Measurements from ENCODE around the gene ADGRV1.
"Not testable (repeated sequence)": the region's sequence is repeated elsewhere in the genome, so short reads cannot be mapped to it uniquely, and the experiment has no call there.

The ADGRV1 gene

DNA sequence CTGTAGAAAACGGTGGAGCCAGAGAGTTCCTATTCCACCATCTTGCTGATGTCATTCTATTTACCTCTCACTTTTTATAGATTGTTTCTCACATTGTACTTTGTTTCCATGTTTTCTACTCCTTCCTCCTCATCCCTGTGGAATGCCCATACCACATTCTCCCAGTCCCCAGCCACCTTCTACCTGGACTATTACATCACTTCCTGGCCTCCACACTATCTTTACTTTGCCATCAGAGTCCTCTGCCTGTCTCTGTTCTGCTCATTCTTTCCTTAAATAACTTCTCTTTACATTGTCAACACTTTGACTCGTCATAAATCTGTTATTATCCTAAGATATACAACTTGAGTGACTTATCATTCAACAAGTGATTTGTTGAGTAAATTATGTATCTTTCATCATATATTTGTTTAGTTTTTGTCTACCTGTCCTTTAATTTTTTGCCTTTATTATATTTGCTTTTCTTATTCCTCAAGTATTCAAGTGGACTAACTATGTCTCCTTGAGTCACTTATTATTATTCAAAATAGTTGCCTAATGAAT is 182.5 kb downstream of the ADGRV1 start:
- DNase-seq (ENCODE audit: low spot score): no peak

GRCh38 chr5:90746119-90746518 is 187.5 kb downstream of the ADGRV1 start:
- no peak for DNase-seq (ENCODE audit: low spot score)

- DNase-seq (ENCODE audit: low spot score): no peak
Measured at GRCh38 chr5:90747175-90747574, 188.6 kb downstream of the ADGRV1 start.

GRCh38 chr5:90747693-90748092 is 189.1 kb downstream of the ADGRV1 start:
- no peak for DNase-seq (ENCODE audit: low spot score)

- DNase-seq (ENCODE audit: low spot score): no peak
Measured at GRCh38 chr5:90759119-90759518, 200.5 kb downstream of the ADGRV1 start.

DNA sequence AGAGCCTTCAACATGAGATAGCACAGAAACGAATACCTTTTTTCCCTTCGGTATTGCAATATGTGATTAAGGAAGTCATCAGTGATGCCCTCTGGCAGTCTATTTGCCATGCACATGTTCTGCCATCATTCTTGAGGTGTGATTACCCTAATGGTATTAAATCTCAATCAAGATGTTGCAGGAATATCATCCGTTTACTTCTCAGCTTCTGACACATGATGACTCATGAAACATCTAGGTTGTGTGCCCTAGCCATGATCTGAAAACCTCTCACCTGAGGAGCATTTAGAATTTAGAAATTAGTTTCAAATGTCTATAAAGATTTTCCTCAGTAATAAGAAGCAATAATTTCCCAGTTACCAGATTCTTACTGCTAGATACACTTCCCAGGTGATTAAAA is 209.1 kb downstream of the ADGRV1 start:
- no peak for DNase-seq (ENCODE audit: low spot score)

DNA sequence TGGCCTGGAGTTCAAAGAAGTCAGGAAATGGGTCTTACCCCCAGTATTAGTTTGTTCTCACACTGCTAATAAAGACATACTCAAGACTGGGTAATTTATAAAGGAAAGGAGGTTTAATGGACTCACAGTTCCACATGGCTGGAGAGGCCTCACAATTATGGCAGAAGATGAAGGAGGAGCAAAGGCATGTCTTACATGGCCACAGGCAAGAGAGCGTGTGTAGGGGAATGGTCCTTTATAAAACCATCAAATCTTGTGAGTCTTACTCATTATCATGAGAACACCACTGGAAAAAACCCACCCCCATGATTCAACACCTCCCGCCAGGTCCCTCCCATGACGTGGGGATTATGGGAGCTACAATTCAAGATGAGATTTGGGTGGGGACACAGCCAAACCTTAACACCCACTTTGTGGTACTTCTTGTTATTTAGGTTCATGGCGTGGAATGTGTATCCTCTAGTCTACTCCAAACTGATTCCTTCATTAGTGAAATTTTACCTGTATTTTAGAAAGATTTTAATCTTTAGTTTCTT is 211.5 kb downstream of the ADGRV1 start:
- not testable (repeated sequence) for DNase-seq (ENCODE audit: low spot score)

- DNase-seq (ENCODE audit: low spot score): no peak
Measured at GRCh38 chr5:90777959-90778358, 219.4 kb downstream of the ADGRV1 start.

DNA sequence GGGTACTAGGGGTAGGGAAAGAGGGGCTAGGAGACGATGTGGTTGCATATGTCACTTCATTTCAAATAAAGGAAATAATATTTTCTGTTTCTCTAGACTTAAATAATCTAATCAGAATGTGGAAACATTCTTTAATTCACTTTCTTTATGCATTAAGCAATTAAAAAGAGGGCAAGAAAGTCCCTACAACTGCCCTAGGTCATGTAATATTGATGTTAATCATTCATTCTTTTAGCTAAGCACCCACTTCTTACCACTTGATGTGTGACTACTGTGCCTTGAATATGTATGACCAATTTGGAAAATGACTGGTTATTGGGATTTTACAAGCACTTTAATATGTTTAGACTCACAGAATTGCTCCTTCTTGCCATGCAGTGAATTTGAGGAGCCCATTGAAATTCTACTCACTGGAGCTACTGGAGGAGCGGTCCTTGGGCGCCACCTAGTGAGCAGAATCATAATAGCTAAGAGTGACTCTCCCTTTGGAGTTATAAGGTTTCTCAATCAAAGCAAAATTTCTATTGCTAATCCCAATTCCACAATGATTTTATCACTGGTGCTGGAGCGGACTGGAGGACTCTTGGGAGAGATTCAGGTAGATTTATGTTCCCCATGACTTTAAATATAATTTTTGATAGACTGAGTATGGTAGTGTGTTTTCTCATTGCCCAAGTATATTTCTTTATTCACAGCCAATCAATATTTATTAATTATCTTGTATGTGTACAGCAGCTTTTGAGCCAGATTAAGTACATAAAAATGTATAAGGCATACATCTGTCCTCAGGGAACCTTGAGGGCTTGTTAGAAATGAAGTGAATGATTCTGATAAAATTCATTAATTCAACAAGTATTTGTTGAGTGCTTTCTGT is 225.1 kb downstream of the ADGRV1 start:
- peak; percentile 71 for DNase-seq (ENCODE audit: low spot score)

GRCh38 chr5:90786756-90787155 is 228.2 kb downstream of the ADGRV1 start:
- no peak for DNase-seq (ENCODE audit: low spot score)

DNA sequence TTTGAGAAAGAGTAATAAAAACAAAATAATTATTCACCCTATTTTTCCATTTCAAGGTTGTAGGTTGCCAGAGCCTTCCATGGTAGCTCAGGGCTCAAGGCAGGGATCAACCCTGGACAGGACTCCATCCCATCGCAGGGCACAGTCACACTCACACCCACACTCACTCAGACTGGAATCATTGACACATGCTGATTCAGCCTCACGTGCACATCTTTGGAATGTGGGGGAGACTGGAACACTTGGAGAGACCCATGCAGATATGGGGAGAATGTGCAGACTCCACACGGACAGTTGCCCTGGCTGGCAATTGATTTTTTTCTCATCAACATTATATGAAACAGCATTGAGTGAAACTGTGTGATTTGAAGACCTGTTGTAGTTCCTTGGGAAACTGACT is 234.1 kb downstream of the ADGRV1 start:
- no peak for DNase-seq (ENCODE audit: low spot score)

DNA sequence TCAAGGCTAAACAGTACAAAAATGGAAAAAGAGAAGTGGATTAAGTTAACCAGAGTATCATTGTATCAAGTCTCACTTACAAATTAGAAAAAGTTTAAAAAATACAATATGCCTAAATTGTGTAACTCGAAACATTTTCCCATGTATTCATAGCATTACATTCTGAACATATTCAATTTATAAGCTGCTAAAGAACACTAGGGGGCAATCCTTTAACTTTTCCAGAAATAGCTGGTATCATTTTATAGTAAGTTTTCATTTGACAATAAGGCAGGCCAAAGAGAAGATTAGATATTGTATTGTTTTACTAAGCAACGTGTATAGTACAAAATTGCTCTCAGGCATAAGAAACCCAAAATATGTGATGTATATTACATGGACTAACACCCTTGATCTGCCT is 234.6 kb downstream of the ADGRV1 start:
- DNase-seq (ENCODE audit: low spot score): no peak

DNA sequence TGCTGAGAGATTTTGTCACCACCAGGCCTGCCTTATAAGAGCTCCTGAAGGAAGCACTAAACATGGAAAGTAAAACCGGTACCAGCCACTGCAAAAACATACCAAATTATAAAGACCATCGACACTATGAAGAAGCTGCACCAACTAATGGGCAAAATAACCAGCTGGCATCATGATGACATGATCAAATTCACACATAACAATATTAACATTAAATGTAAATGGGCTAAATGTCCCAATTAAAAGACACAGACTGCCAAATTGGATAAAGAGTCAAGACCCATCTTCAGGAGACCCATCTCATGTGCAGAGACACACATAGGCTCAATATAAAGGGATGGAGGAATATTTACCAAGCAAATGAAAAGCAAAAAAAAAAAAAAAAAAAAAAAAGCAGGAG is 238.3 kb downstream of the ADGRV1 start:
- not testable (repeated sequence) for DNase-seq (ENCODE audit: low spot score)

DNA sequence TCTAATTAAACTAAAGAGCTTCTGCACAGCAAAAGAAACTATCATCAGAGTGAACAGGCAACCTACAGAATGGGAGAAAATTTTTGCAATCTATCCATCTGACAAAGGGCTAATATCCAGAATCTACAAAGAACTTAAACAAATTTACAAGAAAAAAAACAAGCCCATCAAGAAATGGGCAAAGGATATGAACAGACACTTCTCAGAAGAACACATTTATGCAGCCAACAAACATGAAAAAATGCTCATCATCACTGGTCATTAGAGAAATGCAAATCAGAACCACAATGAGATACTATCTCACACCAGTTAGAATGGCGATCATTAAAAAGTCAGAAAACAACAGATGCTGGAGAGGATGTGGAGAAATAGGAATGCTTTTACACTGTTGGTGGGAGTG is 241.5 kb downstream of the ADGRV1 start:
- not testable (repeated sequence) for DNase-seq (ENCODE audit: low spot score)

GRCh38 chr5:90800515-90800914 is 241.9 kb downstream of the ADGRV1 start:
- DNase-seq (ENCODE audit: low spot score): not testable (repeated sequence)

DNA sequence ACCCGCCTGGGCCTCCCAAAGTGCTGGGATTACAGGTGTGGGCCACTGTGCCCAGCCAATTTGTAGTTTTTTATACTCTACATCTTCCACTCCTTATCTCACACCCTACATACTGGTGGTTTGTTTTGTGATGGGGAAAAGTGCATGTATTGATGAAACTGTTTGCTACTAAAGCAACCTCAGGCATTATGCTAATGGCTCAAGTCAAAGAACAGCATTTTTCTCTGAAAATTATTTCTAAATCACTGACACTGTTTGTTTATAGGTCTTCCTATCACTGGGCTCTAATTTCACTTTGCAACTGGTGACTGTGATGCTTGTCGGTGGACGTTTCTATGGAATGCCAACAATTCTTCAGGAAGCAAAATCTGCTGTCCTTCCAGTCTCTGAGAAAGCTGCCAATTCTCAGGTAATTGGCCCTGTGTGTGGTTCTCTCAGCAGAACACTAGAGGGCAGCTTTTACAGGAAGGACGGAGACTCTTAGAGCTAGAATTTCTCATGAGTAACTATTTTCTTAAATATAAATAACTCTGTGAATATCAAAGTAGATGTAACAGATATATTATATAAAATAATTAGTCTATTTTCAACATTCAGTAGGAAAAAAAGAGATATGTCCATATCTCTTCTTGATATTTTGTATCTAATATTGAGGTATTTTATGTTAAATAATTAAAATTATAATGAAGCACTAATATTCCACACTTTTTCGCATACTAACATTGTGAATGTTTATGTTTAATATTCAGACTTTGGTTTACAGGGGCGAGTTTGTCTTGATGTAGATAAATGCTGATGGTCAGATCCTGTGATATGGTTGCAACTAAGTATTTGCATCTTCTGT is 244.1 kb downstream of the ADGRV1 start:
- no peak for DNase-seq (ENCODE audit: low spot score)

DNA sequence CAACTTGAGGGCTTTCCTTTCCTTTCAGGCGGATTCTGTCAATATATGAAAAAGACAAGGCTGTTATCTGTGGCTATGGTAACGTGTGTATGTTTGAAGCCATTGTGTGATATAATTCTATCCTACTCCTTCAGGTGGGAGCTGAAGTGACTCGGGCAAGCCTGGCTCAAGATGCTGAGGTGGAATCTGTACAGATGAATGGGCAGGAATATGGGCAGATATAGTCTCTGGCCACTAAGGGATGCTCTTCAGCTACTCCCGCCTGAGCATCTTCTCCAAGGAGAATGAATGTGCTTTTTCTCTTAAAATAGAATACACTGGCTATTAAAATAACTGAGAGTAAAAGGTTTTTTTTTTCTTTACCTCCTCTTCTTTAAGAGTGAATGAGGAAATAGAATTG is 244.8 kb downstream of the ADGRV1 start:
- DNase-seq (ENCODE audit: low spot score): no peak

- DNase-seq (ENCODE audit: low spot score): no peak
Measured at GRCh38 chr5:90803876-90804275, 245.3 kb downstream of the ADGRV1 start.

GRCh38 chr5:90807496-90807895 is 248.9 kb downstream of the ADGRV1 start:
- DNase-seq (ENCODE audit: low spot score): no peak

GRCh38 chr5:90809311-90810056 is 250.9 kb downstream of the ADGRV1 start:
- DNase-seq (ENCODE audit: low spot score): no peak

GRCh38 chr5:90810211-90810610 is 251.6 kb downstream of the ADGRV1 start:
- no peak for DNase-seq (ENCODE audit: low spot score)

DNA sequence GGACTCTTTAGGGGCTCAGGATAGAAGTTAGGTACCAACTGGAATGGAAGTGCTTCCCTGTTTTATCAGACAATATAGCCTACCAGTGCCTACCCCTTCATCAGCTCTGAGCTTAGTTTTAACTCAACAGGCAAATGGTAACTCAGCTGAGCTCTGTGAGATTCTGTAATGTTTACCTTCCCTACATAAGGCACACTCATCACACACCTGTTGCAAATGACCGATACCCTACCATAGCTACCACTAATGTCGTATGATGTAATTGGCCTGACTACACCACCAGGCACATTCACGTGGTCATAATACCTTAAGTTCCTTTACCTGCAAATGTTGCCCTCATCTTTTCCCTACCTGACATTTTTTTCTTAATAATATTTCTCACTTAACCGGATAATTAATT is 254.8 kb downstream of the ADGRV1 start:
- no peak for DNase-seq (ENCODE audit: low spot score)

Data from left forelimb (tissue), 1 donor.